HepG2 (cell line): ENCODE measurements around the gene FHL1.

Source experiments
- ARNT2 ChIP-seq: sonication (generic); formaldehyde crosslinking; IDR thresholded peaks from 2 replicates; pipeline ENCODE4 v1.8.0; 2022; ENCODE audit warnings: mild to moderate bottlenecking, low read depth, missing genetic modification reagents, moderate library complexity
- SMAD1 ChIP-seq: sonication (generic); formaldehyde crosslinking; IDR thresholded peaks from 2 replicates; pipeline ENCODE4 v1.4.0; 2020; ENCODE audit warnings: missing genetic modification reagents, low read depth, mild to moderate bottlenecking, borderline replicate concordance
- TEAD2 ChIP-seq: sonication (generic); formaldehyde crosslinking; IDR thresholded peaks from 2 replicates; pipeline ENCODE4 v1.9.0; 2021; ENCODE audit warnings: missing genetic modification reagents
- ZNF274 ChIP-seq: sonication (generic); formaldehyde crosslinking; IDR thresholded peaks from 2 replicates; pipeline ENCODE4 v1.5.1; 2020; ENCODE audit warnings: mild to moderate bottlenecking, missing genetic modification reagents
- TF ChIP-seq, protein P1 (sequence below): sonication (generic); formaldehyde crosslinking; IDR thresholded peaks from 2 replicates; pipeline ENCODE4 v1.5.0; 2020; ENCODE audit warnings: mild to moderate bottlenecking, missing genetic modification reagents, moderate library complexity
- TF ChIP-seq, protein P2 (sequence below): sonication (generic); formaldehyde crosslinking; IDR thresholded peaks from 2 replicates; pipeline ENCODE4 v1.8.1; 2023; ENCODE audit warnings: missing genetic modification reagents, inconsistent platforms, borderline replicate concordance
- TF ChIP-seq, protein P3 (sequence below): sonication (generic); formaldehyde crosslinking; IDR thresholded peaks from 2 replicates; pipeline ENCODE4 v1.4.0; 2020; ENCODE audit warnings: mild to moderate bottlenecking, low read depth, missing genetic modification reagents

DNA sequence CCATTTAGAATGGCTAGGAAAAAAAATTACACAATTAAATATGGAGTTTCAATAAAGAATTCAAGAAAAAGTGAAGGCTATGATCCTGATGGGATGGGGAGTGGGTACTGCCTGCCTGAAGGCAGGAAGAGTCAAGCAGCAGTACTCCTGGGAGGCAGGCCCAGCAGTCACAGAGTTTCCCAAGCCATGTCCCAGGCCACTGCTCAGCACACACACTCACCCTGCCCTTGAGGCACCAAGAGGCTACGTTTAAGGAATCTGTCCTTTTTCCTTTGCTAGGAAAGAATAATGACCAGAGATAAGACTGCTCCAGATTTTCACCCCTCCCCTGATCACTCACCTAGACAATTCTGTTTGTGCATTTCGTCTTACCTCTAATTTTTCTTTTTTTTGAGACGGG lies 73.6 kb downstream of the FHL1 start:
- no peak for TF ChIP-seq SMAD1 (CRISPR knock-in tag)
- no peak for TF ChIP-seq ZNF274 (CRISPR knock-in tag)
- TF ChIP-seq, protein P1, sequence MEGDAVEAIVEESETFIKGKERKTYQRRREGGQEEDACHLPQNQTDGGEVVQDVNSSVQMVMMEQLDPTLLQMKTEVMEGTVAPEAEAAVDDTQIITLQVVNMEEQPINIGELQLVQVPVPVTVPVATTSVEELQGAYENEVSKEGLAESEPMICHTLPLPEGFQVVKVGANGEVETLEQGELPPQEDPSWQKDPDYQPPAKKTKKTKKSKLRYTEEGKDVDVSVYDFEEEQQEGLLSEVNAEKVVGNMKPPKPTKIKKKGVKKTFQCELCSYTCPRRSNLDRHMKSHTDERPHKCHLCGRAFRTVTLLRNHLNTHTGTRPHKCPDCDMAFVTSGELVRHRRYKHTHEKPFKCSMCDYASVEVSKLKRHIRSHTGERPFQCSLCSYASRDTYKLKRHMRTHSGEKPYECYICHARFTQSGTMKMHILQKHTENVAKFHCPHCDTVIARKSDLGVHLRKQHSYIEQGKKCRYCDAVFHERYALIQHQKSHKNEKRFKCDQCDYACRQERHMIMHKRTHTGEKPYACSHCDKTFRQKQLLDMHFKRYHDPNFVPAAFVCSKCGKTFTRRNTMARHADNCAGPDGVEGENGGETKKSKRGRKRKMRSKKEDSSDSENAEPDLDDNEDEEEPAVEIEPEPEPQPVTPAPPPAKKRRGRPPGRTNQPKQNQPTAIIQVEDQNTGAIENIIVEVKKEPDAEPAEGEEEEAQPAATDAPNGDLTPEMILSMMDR (CRISPR knock-in tag): no peak
- TF ChIP-seq TEAD2 (CRISPR knock-in tag): no peak
- no peak for TF ChIP-seq ARNT2 (CRISPR knock-in tag)
- TF ChIP-seq, protein P2, sequence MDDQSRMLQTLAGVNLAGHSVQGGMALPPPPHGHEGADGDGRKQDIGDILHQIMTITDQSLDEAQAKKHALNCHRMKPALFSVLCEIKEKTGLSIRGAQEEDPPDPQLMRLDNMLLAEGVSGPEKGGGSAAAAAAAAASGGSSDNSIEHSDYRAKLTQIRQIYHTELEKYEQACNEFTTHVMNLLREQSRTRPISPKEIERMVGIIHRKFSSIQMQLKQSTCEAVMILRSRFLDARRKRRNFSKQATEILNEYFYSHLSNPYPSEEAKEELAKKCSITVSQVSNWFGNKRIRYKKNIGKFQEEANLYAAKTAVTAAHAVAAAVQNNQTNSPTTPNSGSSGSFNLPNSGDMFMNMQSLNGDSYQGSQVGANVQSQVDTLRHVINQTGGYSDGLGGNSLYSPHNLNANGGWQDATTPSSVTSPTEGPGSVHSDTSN (CRISPR knock-in tag): no peak
- TF ChIP-seq, protein P3, sequence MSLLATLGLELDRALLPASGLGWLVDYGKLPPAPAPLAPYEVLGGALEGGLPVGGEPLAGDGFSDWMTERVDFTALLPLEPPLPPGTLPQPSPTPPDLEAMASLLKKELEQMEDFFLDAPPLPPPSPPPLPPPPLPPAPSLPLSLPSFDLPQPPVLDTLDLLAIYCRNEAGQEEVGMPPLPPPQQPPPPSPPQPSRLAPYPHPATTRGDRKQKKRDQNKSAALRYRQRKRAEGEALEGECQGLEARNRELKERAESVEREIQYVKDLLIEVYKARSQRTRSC: no peak
